ENCODE results near the gene SIGLEC9. TPM values are rescaled to one million over a fixed set of nuclear protein-coding genes. Genes with fewer than 3 reads are reported as not detected.

SIGLEC9 gene
- total and polyA plus RNA-seq, 9 donors: 1.7 to 10.4 (median 2.9) TPM

- H3K27me3 ChIP-seq: no peaks in the 10 kb centered on the region
- intact Hi-C loops (cut with DNase I): no loop called here
- 92 to 94% (median 93%) methylated on average over 6 of the region's 6 CpGs for WGBS, 3 donors
- no peaks in the 10 kb centered on the region for H3K36me3 ChIP-seq
- no peaks in the 10 kb centered on the region for H3K4me1 ChIP-seq (ENCODE audit: insufficient read depth)
- TF ChIP-seq EP300 (IDR thresholded peaks at IDR 0.05): no peak
- TF ChIP-seq, protein P1, sequence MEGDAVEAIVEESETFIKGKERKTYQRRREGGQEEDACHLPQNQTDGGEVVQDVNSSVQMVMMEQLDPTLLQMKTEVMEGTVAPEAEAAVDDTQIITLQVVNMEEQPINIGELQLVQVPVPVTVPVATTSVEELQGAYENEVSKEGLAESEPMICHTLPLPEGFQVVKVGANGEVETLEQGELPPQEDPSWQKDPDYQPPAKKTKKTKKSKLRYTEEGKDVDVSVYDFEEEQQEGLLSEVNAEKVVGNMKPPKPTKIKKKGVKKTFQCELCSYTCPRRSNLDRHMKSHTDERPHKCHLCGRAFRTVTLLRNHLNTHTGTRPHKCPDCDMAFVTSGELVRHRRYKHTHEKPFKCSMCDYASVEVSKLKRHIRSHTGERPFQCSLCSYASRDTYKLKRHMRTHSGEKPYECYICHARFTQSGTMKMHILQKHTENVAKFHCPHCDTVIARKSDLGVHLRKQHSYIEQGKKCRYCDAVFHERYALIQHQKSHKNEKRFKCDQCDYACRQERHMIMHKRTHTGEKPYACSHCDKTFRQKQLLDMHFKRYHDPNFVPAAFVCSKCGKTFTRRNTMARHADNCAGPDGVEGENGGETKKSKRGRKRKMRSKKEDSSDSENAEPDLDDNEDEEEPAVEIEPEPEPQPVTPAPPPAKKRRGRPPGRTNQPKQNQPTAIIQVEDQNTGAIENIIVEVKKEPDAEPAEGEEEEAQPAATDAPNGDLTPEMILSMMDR (IDR thresholded peaks at IDR 0.05): no peak
- no peak overlapping the region for H3K4me3 ChIP-seq
- no peak for DNase-seq
- H3K9me3 ChIP-seq: no peaks in the 10 kb centered on the region
- no peak overlapping the region for H3K27ac ChIP-seq
Observed at GRCh38 chr19:51078731-51079130, 46.0 kb upstream of the SIGLEC9 start.

GRCh38 chr19:51079481-51080110 lies 45.1 kb upstream of the SIGLEC9 start:
- intact Hi-C loops (cut with DNase I): no loop called here
- WGBS, 3 donors: 67 to 76% (median 71%) methylated on average over 27 of the region's 27 CpGs
- TF ChIP-seq EP300 (IDR thresholded peaks at IDR 0.05): no peak
- H3K9me3 ChIP-seq: no peaks in the 10 kb centered on the region
- no peak overlapping the region for H3K4me3 ChIP-seq
- no peak overlapping the region for H3K27ac ChIP-seq
- H3K36me3 ChIP-seq: no peaks in the 10 kb centered on the region
- DNase-seq: no peak
- no peaks in the 10 kb centered on the region for H3K27me3 ChIP-seq
- no peaks in the 10 kb centered on the region for H3K4me1 ChIP-seq (ENCODE audit: insufficient read depth)

DNA sequence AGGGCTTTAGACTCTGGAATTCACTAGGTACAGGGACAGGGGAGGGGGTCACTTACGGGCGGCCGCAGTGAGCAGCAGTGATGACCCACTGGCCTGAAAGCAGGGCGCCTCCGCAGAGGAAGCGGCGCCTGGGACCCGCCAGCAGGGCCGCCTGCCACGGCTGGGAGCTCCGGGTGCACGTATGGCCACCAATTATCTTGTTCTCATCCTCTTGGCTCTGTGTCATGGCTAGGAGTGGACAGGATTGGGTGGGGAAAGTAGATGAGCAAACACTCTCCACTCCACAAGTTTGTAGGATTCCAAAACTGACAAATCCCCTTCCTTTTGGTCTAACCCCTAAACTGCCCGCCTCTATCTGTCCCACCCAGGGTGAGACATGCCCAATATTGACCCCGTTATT lies 43.2 kb upstream of the SIGLEC9 start:
- Histone ChIP-seq H3K27me3 (no peaks in the 10 kb centered on the region), H3K4me1 (ENCODE audit: insufficient read depth) (no peaks in the 10 kb centered on the region), H3K36me3 (no peaks in the 10 kb centered on the region), H3K27ac (no peak overlapping the region), H3K4me3 (no peak overlapping the region), H3K9me3 (no peaks in the 10 kb centered on the region)
- WGBS, 3 donors: 85 to 87% (median 85%) methylated on average over 14 of the region's 14 CpGs
- TF ChIP-seq POLR2A (IDR thresholded peaks at IDR 0.05): no peak
- TF ChIP-seq, protein P1 (IDR thresholded peaks at IDR 0.05): no peak
- TF ChIP-seq EP300 (IDR thresholded peaks at IDR 0.05): no peak
- DNase-seq: no peak
- intact Hi-C loops (cut with DNase I): no loop called here

GRCh38 chr19:51082611-51083010 lies 42.1 kb upstream of the SIGLEC9 start, which contains the start of gene KLK14:
TSS of gene KLK14 (minus strand) at chr19:51082887. CDS start at chr19:51082614, 273 bp downstream.
- no peak within 1 kb of the TSS for H3K27ac ChIP-seq
- no peaks in the 10 kb centered on the region for H3K9me3 ChIP-seq
- no peak for DNase-seq
- no peak within 1 kb of the TSS for H3K4me3 ChIP-seq
- H3K4me1 ChIP-seq (ENCODE audit: insufficient read depth): no peaks in the 10 kb centered on the region
- TF ChIP-seq, protein P1 (IDR thresholded peaks at IDR 0.05): no peak
- TF ChIP-seq POLR2A (IDR thresholded peaks at IDR 0.05): no peak
- no peak for TF ChIP-seq EP300 (IDR thresholded peaks at IDR 0.05)
- no peaks in the 10 kb centered on the region for H3K27me3 ChIP-seq
- 11 to 16% (median 15%) methylated on average over 7 of the region's 7 CpGs for WGBS, 3 donors
- H3K36me3 ChIP-seq: no peaks in the 10 kb centered on the region
- intact Hi-C loops (cut with DNase I): no loop called here

DNA sequence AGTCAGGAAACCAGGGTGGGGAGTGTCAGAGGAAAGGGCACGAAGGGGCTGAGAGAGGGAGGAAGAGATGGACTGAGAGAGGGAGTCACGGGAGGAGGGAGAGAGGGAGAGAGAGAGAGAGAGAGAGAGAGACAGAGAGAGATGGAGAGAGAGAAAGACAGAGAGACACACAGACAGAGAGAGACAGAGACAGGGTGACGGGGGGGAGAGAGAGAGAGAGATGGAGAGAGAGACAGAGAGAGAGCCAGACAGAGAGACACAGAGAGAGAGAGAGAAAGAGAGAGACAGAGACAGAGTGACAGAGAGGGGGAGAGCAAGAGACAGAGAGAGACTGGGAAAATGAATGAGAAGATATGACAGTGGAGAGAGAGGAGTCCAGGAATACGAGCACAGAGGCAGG lies 41.5 kb upstream of the SIGLEC9 start:
- Histone ChIP-seq H3K4me1 (ENCODE audit: insufficient read depth) (no peaks in the 10 kb centered on the region), H3K9me3 (no peaks in the 10 kb centered on the region), H3K36me3 (no peaks in the 10 kb centered on the region), H3K4me3 (no peak overlapping the region), H3K27me3 (no peaks in the 10 kb centered on the region), H3K27ac (no peak overlapping the region)
- DNase-seq: no peak
- 22 to 32% (median 28%) methylated on average over 4 of the region's 4 CpGs for WGBS, 3 donors
- intact Hi-C loops (cut with DNase I): no loop called here
- TF ChIP-seq POLR2A (IDR thresholded peaks at IDR 0.05): no peak
- TF ChIP-seq, protein P1 (IDR thresholded peaks at IDR 0.05): no peak
- no peak for TF ChIP-seq EP300 (IDR thresholded peaks at IDR 0.05)

All from ovary (tissue), 9 donors.